Activated CD8-positive, alpha-beta memory T cell treated with anti-CD3 and anti-CD28 coated beads, Interleukin-2, amount 50 U/mL, for 24 hours (primary cell): ENCODE data around the gene MIPOL1.

Experiments
- DNase-seq: peaks from one replicate; pipeline ENCODE4 v3.0.0-alpha.2; 2020; ENCODE audit errors: extremely low read depth

Gene MIPOL1

GRCh38 chr14:37587131-37587803, 389.5 kb downstream of the MIPOL1 start:
- no peak for DNase-seq

- DNase-seq: no peak
Observed at GRCh38 chr14:37587881-37588666, 390.3 kb downstream of the MIPOL1 start.

- DNase-seq: no peak
Observed at GRCh38 chr14:37588667-37588955, 390.9 kb downstream of the MIPOL1 start.

GRCh38 chr14:37588956-37589714, 391.4 kb downstream of the MIPOL1 start:
- DNase-seq: no peak

- no peak for DNase-seq
Observed at GRCh38 chr14:37589715-37590427, 392.1 kb downstream of the MIPOL1 start.

GRCh38 chr14:37590428-37591139, 392.8 kb downstream of the MIPOL1 start:
- DNase-seq: no peak

GRCh38 chr14:37591311-37591940, 393.7 kb downstream of the MIPOL1 start:
- no peak for DNase-seq

- DNase-seq: no peak
Observed at GRCh38 chr14:37591941-37592481, 394.3 kb downstream of the MIPOL1 start.

GRCh38 chr14:37592482-37593408, 395.0 kb downstream of the MIPOL1 start:
- DNase-seq: no peak

GRCh38 chr14:37593511-37594237, 395.9 kb downstream of the MIPOL1 start:
- no peak for DNase-seq

- no peak for DNase-seq
Observed at GRCh38 chr14:37594238-37594970, 396.7 kb downstream of the MIPOL1 start.

- no peak for DNase-seq
Observed at GRCh38 chr14:37594971-37595808, 397.5 kb downstream of the MIPOL1 start, which contains the start of the genes FOXA1 and TTC6. Gene FOXA1, minus strand, starts transcription at chr14:37595249. Its CDS starts 277 bp downstream, at chr14:37594972. Gene TTC6, plus strand, starts transcription at chr14:37595629. Its CDS starts 26,436 bp downstream, at chr14:37622065.

GRCh38 chr14:37595809-37596621, 398.3 kb downstream of the MIPOL1 start:
- peak; percentile 38 for DNase-seq

- DNase-seq: no peak
Observed at GRCh38 chr14:37596790-37597472, 399.2 kb downstream of the MIPOL1 start.

- no peak for DNase-seq
Observed at GRCh38 chr14:37597538-37597913, 399.8 kb downstream of the MIPOL1 start.
